ENCODE results near the gene ABCA6. TPM values are rescaled to one million over a fixed set of nuclear protein-coding genes. Genes with fewer than 3 reads are reported as not detected.

ABCA6 gene
- total RNA-seq, 1 donor from 2014 or later, result 36.3 TPM

- intact Hi-C loops (cut with DNase I), result no loop called here
- no peak for TF ChIP-seq CTCF (IDR thresholded peaks at IDR 0.05)
- no peak for ATAC-seq
- H3K27me3 ChIP-seq, result no peaks in the 10 kb centered on the region
- DNase-seq, result no peak
- no peaks in the 10 kb centered on the region for H3K4me1 ChIP-seq
- no peaks in the 10 kb centered on the region for H3K9me3 ChIP-seq
- H3K36me3 ChIP-seq, result no peaks in the 10 kb centered on the region
- no peak overlapping the region for H3K27ac ChIP-seq
- H3K4me3 ChIP-seq, result no peak overlapping the region
These were observed 35.6 kb downstream of the ABCA6 start for GRCh38 chr17:69105907-69106730.

DNA sequence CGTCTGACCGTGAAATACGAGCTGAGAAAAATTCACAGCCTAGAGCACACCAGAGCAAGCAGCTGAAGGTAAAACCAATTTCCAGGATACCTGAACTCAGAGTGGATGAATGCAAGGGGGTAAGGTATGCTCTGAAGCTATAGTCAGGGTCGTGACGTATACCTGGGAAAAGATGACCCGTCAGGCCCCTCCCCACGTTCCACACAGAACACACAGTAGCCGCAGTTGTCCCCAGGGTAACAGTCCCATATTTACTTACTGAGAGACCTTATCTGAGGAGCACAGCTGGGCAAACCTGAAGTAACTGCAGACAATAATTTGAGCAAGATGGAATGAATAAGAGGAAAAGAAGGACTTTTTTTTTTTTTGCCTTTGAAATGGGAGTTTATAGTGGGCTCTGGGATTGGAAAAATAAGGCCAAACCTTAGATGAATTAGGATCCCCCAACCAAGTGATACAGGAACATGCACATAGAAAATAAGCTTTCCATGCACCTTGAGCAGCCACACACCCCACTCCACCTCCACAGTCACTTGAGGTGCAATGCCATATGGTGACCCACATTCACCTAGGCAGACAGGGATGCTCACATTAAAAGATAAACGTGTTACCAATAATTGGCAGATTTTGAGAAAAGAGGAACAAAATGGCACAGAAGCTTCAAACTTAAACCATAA lies 38.0 kb downstream of the ABCA6 start:
- no peak for DNase-seq
- TF ChIP-seq CTCF (IDR thresholded peaks at IDR 0.05), result no peak

GRCh38 chr17:69098625-69099024 lies 43.1 kb downstream of the ABCA6 start:
- no peak overlapping the region for H3K4me3 ChIP-seq
- H3K4me1 ChIP-seq, result no peaks in the 10 kb centered on the region
- H3K36me3 ChIP-seq, result peaks cover 18% of the 10 kb centered on the region
- no peak for TF ChIP-seq CTCF (IDR thresholded peaks at IDR 0.05)
- intact Hi-C loops (cut with DNase I), result no loop called here
- no peaks in the 10 kb centered on the region for H3K27me3 ChIP-seq
- ATAC-seq (no peak), DNase-seq (no peak)
- no peaks in the 10 kb centered on the region for H3K9me3 ChIP-seq
- H3K27ac ChIP-seq, result no peak overlapping the region

More for the DNA sequence above, 38.0 kb downstream of the ABCA6 start:
- intact Hi-C loops (cut with DNase I), result no loop called here
- H3K27me3 ChIP-seq, result no peaks in the 10 kb centered on the region
- no peak overlapping the region for H3K4me3 ChIP-seq
- no peak for ATAC-seq
- H3K36me3 ChIP-seq, result no peaks in the 10 kb centered on the region
- no peaks in the 10 kb centered on the region for H3K9me3 ChIP-seq
- no peaks in the 10 kb centered on the region for H3K4me1 ChIP-seq
- H3K27ac ChIP-seq, result no peak overlapping the region

GRCh38 chr17:69096541-69096940 lies 45.2 kb downstream of the ABCA6 start:
- intact Hi-C loops (cut with DNase I), result no loop called here
- TF ChIP-seq CTCF (IDR thresholded peaks at IDR 0.05), result no peak
- no peak for ATAC-seq
- no peak for DNase-seq
- Histone ChIP-seq H3K36me3 (peaks cover 18% of the 10 kb centered on the region), H3K9me3 (no peaks in the 10 kb centered on the region), H3K27me3 (no peaks in the 10 kb centered on the region), H3K4me3 (no peak overlapping the region), H3K27ac (no peak overlapping the region), H3K4me1 (no peaks in the 10 kb centered on the region)

DNA sequence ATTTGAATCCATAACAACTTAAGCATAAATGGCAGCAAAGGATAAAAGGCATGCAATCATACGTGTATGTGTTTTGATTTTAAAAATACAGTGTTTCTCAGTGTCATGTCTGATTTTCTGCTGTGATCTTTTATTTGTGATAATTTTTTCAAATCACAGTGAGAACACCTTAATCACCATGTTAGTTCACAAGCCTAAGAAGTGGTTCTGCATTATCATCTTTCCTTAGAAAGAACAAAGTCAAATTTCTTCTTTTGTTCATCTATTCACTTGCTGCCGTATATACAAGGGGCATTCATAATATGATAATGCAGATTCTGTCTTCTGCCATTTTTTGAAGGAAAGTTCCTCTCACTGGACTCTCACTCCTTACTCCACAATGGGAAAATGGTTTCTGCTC lies 47.7 kb downstream of the ABCA6 start:
- TF ChIP-seq CTCF (IDR thresholded peaks at IDR 0.05), result no peak
- Histone ChIP-seq H3K27ac (no peak overlapping the region), H3K27me3 (no peaks in the 10 kb centered on the region), H3K4me1 (no peaks in the 10 kb centered on the region), H3K36me3 (peaks cover 18% of the 10 kb centered on the region), H3K9me3 (no peaks in the 10 kb centered on the region), H3K4me3 (no peak overlapping the region)
- ATAC-seq (no peak), DNase-seq (no peak)
- intact Hi-C loops (cut with DNase I), result no loop called here
